T-cell (primary cell): ENCODE results near the gene AGBL1. TPM values are rescaled to one million over a fixed set of nuclear protein-coding genes. Genes with fewer than 3 reads are reported as not detected.
"Not testable (repeated sequence)": the region's sequence is repeated elsewhere in the genome, so short reads cannot be mapped to it uniquely, and the experiment has no call there.

ENCODE experiments used
- ATAC-seq, 4 experiments: fragments of 200-7000 bp in 3 of 4; fragments of 150-1000 bp in 1 of 4; cut with Tn5 transposase; replicated peaks in 1 of 4; 1 replicate in 3 of 4; 2 replicates in 1 of 4; pipeline ENCODE4 v1.10.0; 2021; ENCODE audit warnings: moderate library complexity in 3 of 4, mild to moderate bottlenecking in 2 of 4, moderate number of reproducible peaks in 1 of 4
- CTCF ChIA-PET, 2 donors: fragments of 300-600 bp; sonication (Branson Sonifier 250); formaldehyde crosslinking; loops; one replicate each; lab custom pipeline; 2022; ENCODE audit warnings: antibody characterized with exemption in 2 of 2; lab: Charles Lee
- POLR2A ChIA-PET, 2 donors: fragments of 300-600 bp; sonication (Branson Sonifier 250); formaldehyde crosslinking; loops; one replicate each; lab custom pipeline; 2022; ENCODE audit warnings: antibody characterized with exemption in 2 of 2; lab: Charles Lee
- DNase-seq, 35 experiments: peaks; one replicate each; pipeline versions ENCODE4 v3.0.0 to v3.0.0-alpha.2; 2013 to 2023
- H3K27ac ChIP-seq: one replicate; pipeline ENCODE4 v1.5.1; 2013; ENCODE audit warnings: low read length
- H3K27me3 ChIP-seq, 2 experiments: replicated peaks in 1 of 2; 1 replicate in 1 of 2; 2 replicates in 1 of 2; pipeline versions ENCODE4 v1.6.1 to v1.7.0; 2013; ENCODE audit warnings: low read length in 1 of 2, mixed read lengths in 1 of 2; ENCODE audit not compliant: control insufficient read depth in 2 of 2, insufficient read depth in 2 of 2; ENCODE audit errors: extremely low read depth in 1 of 2
- H3K36me3 ChIP-seq, 2 donors: 1 replicate in 1 of 2; 2 replicates in 1 of 2; pipeline versions ENCODE4 v1.6.1 to v1.7.0; 2013; ENCODE audit warnings: low read length in 1 of 2; ENCODE audit not compliant: control insufficient read depth in 2 of 2, insufficient read depth in 1 of 2; ENCODE audit errors: extremely low read depth in 1 of 2
- H3K4me1 ChIP-seq, 2 experiments: 1 replicate in 1 of 2; 2 replicates in 1 of 2; pipeline versions ENCODE4 v1.6.1 to v1.7.0; 2013; ENCODE audit warnings: low read length in 2 of 2, mixed read lengths in 1 of 2; ENCODE audit not compliant: insufficient read depth in 2 of 2, control insufficient read depth in 1 of 2; ENCODE audit errors: extremely low read depth in 1 of 2
- H3K4me3 ChIP-seq, 2 donors: 1 replicate in 1 of 2; 2 replicates in 1 of 2; pipeline versions ENCODE4 v1.5.1 to v1.7.0; 2013; ENCODE audit warnings: mild to moderate bottlenecking in 2 of 2, low read length in 1 of 2, moderate library complexity in 1 of 2; ENCODE audit not compliant: control insufficient read depth in 1 of 2; ENCODE audit errors: extremely low read depth in 1 of 2
- H3K9me3 ChIP-seq: 2 replicates; pipeline ENCODE4 v1.7.0; 2013
- H3K27ac Mint-ChIP-seq, 2 donors: one replicate each; pipeline ENCODE4 v1.8.0; 2020 to 2021; ENCODE audit warnings: mild to moderate bottlenecking in 2 of 2, mixed read lengths in 2 of 2
- H3K27me3 Mint-ChIP-seq, 2 donors: one replicate each; pipeline ENCODE4 v1.8.0; 2021 to 2022; ENCODE audit warnings: mixed read lengths in 2 of 2
- H3K36me3 Mint-ChIP-seq: one replicate; pipeline ENCODE4 v1.8.0; 2021; ENCODE audit warnings: mixed read lengths
- H3K4me1 Mint-ChIP-seq, 3 donors: one replicate each; pipeline ENCODE4 v1.8.0; 2020 to 2022; ENCODE audit warnings: mixed read lengths in 3 of 3, mild to moderate bottlenecking in 1 of 3
- H3K4me3 Mint-ChIP-seq, 3 donors: one replicate each; pipeline ENCODE4 v1.8.0; 2020 to 2022; ENCODE audit warnings: mild to moderate bottlenecking in 3 of 3, mixed read lengths in 3 of 3, moderate library complexity in 3 of 3
- H3K9me3 Mint-ChIP-seq, 3 donors: one replicate each; pipeline ENCODE4 v1.8.0; 2020 to 2022; ENCODE audit warnings: mixed read lengths in 3 of 3
- WGBS: methylation state at CpG from one replicate; pipeline ENCODE4 v1.1.5; 2013; ENCODE audit warnings: missing lambda C conversion rate; ENCODE audit not compliant: insufficient coverage; 5-methylcytosine and 5-hydroxymethylcytosine counted together
- total RNA-seq, 35 experiments: library from RNA in 6 of 35; stranded (reverse) in 6 of 35; fragments of 120-200 nt in 1 of 35; gene quantifications; one replicate each; pipeline versions ENCODE4 v1.2.1 to v1.2.4 and lab custom pipeline; 2013 to 2026

AGBL1 gene
- total RNA-seq, 5 donors from 2014 or later (not counting 1 experiment from before 2014, with no cell fraction given) = not detected

DNA sequence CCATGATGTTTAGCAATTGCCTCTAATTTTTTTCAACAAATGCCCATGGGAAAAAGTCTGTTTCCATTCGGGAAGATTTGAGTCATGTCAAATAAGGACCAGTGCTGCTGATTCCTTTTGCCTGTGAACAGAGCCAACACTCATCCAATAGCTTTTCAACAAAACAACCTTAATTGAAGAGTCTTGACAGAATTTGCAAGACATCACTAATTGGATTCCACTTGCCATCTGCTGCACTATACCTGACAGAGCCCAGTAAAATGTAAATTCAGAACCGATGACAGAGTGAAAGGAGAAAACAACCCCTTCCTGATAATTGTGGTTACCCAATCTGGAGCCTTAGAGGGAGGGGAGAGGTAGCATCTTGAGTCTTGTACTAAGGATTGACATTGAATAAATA, 426.7 kb downstream of the AGBL1 start:
- Mint-ChIP-seq H3K4me1 (no peaks in the 10 kb centered on the region), H3K9me3 (peaks cover 0 to 4% (median 0%) of the 10 kb centered on the region in 3 donors), H3K36me3 (no peaks in the 10 kb centered on the region), H3K4me3 (no peak overlapping the region), H3K27ac (no peak overlapping the region), H3K27me3 (peaks cover 0 to 4% of the 10 kb centered on the region in 2 donors)
- H3K36me3 ChIP-seq = no peaks in the 10 kb centered on the region
- H3K4me1 ChIP-seq = no peaks in the 10 kb centered on the region
- DNase-seq (no peak), ATAC-seq (no peak)
- no peaks in the 10 kb centered on the region for H3K27me3 ChIP-seq
- ChIA-PET POLR2A (no interaction called here), CTCF (no interaction called here)
- H3K9me3 ChIP-seq = no peaks in the 10 kb centered on the region
- WGBS = 83% methylated on average over 1 of the region's 2 CpGs
- H3K27ac ChIP-seq = no peak overlapping the region
- H3K4me3 ChIP-seq = no peak overlapping the region

DNA sequence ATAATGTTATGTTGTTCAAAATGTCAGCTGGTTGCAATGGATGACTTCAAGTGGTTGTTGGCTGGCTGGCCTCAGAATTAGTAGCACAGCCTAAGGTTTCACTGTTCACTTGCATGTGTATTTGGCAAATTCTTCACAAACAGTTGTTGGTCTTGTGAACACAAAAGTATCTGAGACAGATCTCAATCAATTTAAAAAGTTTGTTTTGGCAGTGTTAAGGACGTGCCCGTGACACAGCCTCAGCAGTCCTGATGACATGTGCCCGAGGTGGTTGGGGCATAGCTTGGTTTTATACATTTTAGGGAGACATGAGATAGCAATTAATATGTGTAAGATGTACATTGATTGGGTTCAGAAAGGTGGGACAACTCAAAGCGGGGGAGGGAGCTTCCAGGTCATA, 436.0 kb downstream of the AGBL1 start:
- H3K36me3 Mint-ChIP-seq = no peaks in the 10 kb centered on the region
- H3K27ac Mint-ChIP-seq = no peak overlapping the region
- POLR2A ChIA-PET = no interaction called here
- no peak overlapping the region for H3K4me3 Mint-ChIP-seq
- DNase-seq = no peak
- no peak overlapping the region for H3K27ac ChIP-seq
- no peak for ATAC-seq
- WGBS = 95% methylated on average over 3 of the region's 4 CpGs
- H3K27me3 ChIP-seq = peaks cover 0 to 2% of the 10 kb centered on the region in 2 experiments
- H3K4me3 ChIP-seq = no peak overlapping the region
- peaks cover 18 to 21% of the 10 kb centered on the region in 2 donors for H3K27me3 Mint-ChIP-seq
- H3K36me3 ChIP-seq = no peaks in the 10 kb centered on the region
- H3K4me1 ChIP-seq = no peaks in the 10 kb centered on the region
- no peaks in the 10 kb centered on the region for H3K9me3 ChIP-seq
- CTCF ChIA-PET = no interaction called here
- peaks cover 0 to 5% (median 0%) of the 10 kb centered on the region in 3 donors for H3K9me3 Mint-ChIP-seq
- H3K4me1 Mint-ChIP-seq = no peaks in the 10 kb centered on the region

DNA sequence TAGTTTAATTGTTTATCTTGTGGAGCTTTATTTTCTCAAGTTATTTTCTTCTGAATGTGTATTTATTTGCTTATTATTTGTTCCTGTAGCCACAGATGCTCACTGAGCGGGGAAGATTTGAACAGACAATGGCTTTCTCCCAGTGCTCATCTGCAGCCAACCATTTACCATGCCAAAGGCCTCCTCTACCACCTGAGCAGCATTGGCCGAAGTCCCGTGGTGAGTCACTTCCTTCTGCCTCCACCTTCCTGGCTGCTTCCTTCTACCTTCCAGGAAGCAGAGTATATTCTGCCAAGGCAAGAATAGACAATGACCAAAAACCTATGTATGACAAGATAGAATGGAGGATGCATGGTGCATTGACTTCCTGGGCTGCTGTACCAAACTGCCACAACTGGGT, 443.1 kb downstream of the AGBL1 start:
- Histone ChIP-seq H3K27me3 (peaks cover 0 to 2% of the 10 kb centered on the region in 2 experiments), H3K9me3 (no peaks in the 10 kb centered on the region), H3K27ac (no peak overlapping the region), H3K4me3 (no peak overlapping the region), H3K4me1 (no peaks in the 10 kb centered on the region), H3K36me3 (no peaks in the 10 kb centered on the region)
- ATAC-seq (no peak), DNase-seq (no peak)
- H3K36me3 Mint-ChIP-seq = no peaks in the 10 kb centered on the region
- H3K27ac Mint-ChIP-seq = no peak overlapping the region
- H3K4me1 Mint-ChIP-seq = no peaks in the 10 kb centered on the region
- CTCF ChIA-PET = no interaction called here
- peaks cover 0 to 3% (median 0%) of the 10 kb centered on the region in 3 donors for H3K9me3 Mint-ChIP-seq
- WGBS = no CpG with 5 or more reads among the region's 3 CpGs
- POLR2A ChIA-PET = interaction anchor here in 1 of 2 donors (0.6 kb wide), 1 partner anchor 582 kb away, joined by 5 read pairs; no protein-coding TSS in a partner anchor
- no peak overlapping the region for H3K4me3 Mint-ChIP-seq
- peaks cover 0 to 16% of the 10 kb centered on the region in 2 donors for H3K27me3 Mint-ChIP-seq

- CTCF ChIA-PET = no interaction called here
- no peak overlapping the region for H3K4me3 Mint-ChIP-seq
These were observed 447.4 kb downstream of the AGBL1 start for GRCh38 chr15:86526938-86527690.

GRCh38 chr15:86528094-86528493, 448.4 kb downstream of the AGBL1 start:
- POLR2A ChIA-PET, H3K4me3 ChIP-seq, H3K4me1 ChIP-seq, H3K4me1 Mint-ChIP-seq, H3K9me3 Mint-ChIP-seq, DNase-seq, H3K4me3 Mint-ChIP-seq, H3K27ac ChIP-seq, H3K27ac Mint-ChIP-seq, H3K9me3 ChIP-seq, H3K27me3 ChIP-seq, H3K36me3 ChIP-seq, H3K36me3 Mint-ChIP-seq, CTCF ChIA-PET, H3K27me3 Mint-ChIP-seq, ATAC-seq: not testable (repeated sequence)
- WGBS = no CpG with 5 or more reads among the region's 26 CpGs

More at GRCh38 chr15:86526938-86527690, 447.4 kb downstream of the AGBL1 start:
- Mint-ChIP-seq H3K27ac (no peak overlapping the region), H3K4me1 (no peaks in the 10 kb centered on the region), H3K9me3 (peaks cover 0 to 8% (median 0%) of the 10 kb centered on the region in 3 donors), H3K27me3 (peaks cover 0 to 7% of the 10 kb centered on the region in 2 donors), H3K36me3 (no peaks in the 10 kb centered on the region)
- Histone ChIP-seq H3K4me3 (no peak overlapping the region), H3K27me3 (no peaks in the 10 kb centered on the region), H3K27ac (no peak overlapping the region), H3K4me1 (no peaks in the 10 kb centered on the region), H3K9me3 (no peaks in the 10 kb centered on the region), H3K36me3 (no peaks in the 10 kb centered on the region)
- WGBS = 90% methylated on average over 3 of the region's 4 CpGs
- DNase-seq = no peak
- ATAC-seq = no peak
- POLR2A ChIA-PET = no interaction called here

GRCh38 chr15:86538141-86538540, 458.5 kb downstream of the AGBL1 start:
- H3K4me1 ChIP-seq = no peaks in the 10 kb centered on the region
- no peak overlapping the region for H3K4me3 ChIP-seq
- H3K27me3 Mint-ChIP-seq = no peaks in the 10 kb centered on the region
- no peaks in the 10 kb centered on the region for H3K36me3 ChIP-seq
- DNase-seq = no peak
- no peaks in the 10 kb centered on the region for H3K27me3 ChIP-seq
- no peak for ATAC-seq
- H3K9me3 ChIP-seq = no peaks in the 10 kb centered on the region
- ChIA-PET CTCF (no interaction called here), POLR2A (no interaction called here)
- H3K27ac Mint-ChIP-seq = no peak overlapping the region
- H3K27ac ChIP-seq = no peak overlapping the region
- 100% methylated on average over 1 of the region's 2 CpGs for WGBS
- no peaks in the 10 kb centered on the region for H3K36me3 Mint-ChIP-seq
- no peaks in the 10 kb centered on the region for H3K4me1 Mint-ChIP-seq
- no peak overlapping the region for H3K4me3 Mint-ChIP-seq
- H3K9me3 Mint-ChIP-seq = no peaks in the 10 kb centered on the region
